Glutamatergic neuron (in vitro differentiated cells): ENCODE measurements around the gene LRRC49. TPM values are rescaled to one million over a fixed set of nuclear protein-coding genes. Genes with fewer than 3 reads are reported as not detected.
A peak's percentile ranks its signal among the peaks of the same experiment; 100 is the strongest.

Experiments used
- DNase-seq: peaks from one replicate; pipeline ENCODE4 v3.0.0; 2022
- H3K27ac Mint-ChIP-seq: one replicate; pipeline ENCODE4 v1.8.0; 2020; ENCODE audit warnings: mild to moderate bottlenecking, mixed read lengths, inconsistent platforms; ENCODE audit not compliant: unreplicated experiment
- H3K27me3 Mint-ChIP-seq: one replicate; pipeline ENCODE4 v1.8.0; 2020; ENCODE audit warnings: mild to moderate bottlenecking, moderate library complexity, mixed read lengths, inconsistent platforms; ENCODE audit not compliant: unreplicated experiment
- H3K36me3 Mint-ChIP-seq: one replicate; pipeline ENCODE4 v1.8.0; 2020; ENCODE audit warnings: mild to moderate bottlenecking, mixed read lengths, inconsistent platforms; ENCODE audit not compliant: unreplicated experiment
- H3K4me1 Mint-ChIP-seq: one replicate; pipeline ENCODE4 v1.8.0; 2020; ENCODE audit warnings: mild to moderate bottlenecking, low read depth, mixed read lengths, inconsistent platforms; ENCODE audit not compliant: unreplicated experiment
- H3K4me3 Mint-ChIP-seq: one replicate; pipeline ENCODE4 v1.8.0; 2020; ENCODE audit warnings: mild to moderate bottlenecking, mixed read lengths, inconsistent platforms; ENCODE audit not compliant: unreplicated experiment
- H3K9me3 Mint-ChIP-seq: one replicate; pipeline ENCODE4 v1.8.0; 2020; ENCODE audit warnings: mild to moderate bottlenecking, moderate library complexity, mixed read lengths, inconsistent platforms; ENCODE audit not compliant: unreplicated experiment
- CTCF ChIP-seq: fragments of 200-600 bp; sonication (generic); IDR thresholded peaks from one replicate; pipeline ENCODE4 v1.5.0; 2021; ENCODE audit not compliant: partially characterized antibody, unreplicated experiment
- total RNA-seq: library from RNA; stranded (reverse); fragmentation: NEBNext Ultra II Directional; extraction: Animal tissue kit (Norgen Biotek cat#: 25700); gene quantifications from one replicate; pipeline ENCODE4 v1.2.1, GENCODE V29; 2021; ENCODE audit not compliant: unreplicated experiment

Gene LRRC49
- total RNA-seq, 1 donor from 2014 or later, result 28.6 TPM

DNA sequence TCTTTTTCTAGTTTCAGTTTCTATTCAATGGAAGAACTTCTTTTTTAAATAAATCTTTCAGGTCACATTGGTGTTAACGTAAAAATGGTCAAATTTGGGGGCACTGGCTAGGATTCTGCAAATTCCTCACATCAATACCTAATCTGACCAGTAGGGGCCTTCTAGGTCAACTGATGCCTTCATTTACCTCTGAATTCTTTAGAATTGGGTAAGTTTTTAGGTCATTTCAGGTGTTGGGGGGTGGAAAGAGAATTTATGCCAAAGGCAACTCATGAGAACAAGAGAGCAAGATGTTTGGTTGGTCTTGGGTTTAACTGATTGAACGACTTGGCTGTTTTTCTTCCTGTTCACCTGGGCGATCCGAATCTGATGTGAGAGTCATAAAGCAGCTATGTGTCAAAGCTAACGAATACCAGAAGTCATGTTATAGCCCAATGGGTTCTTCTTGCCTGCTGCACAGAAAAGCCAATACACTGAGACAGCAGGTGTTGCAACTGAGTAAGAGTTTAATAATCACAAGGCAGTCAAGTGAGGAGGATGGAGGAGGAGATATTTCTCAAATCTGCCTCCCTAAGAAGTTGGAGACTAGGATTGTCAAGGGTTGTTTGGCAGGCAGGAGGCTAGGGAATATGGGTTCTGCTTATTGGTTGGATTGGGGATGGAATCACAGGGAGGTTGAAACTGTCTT lies 15.3 kb downstream of the LRRC49 start:
- Mint-ChIP-seq H3K4me3 (no peak overlapping the region), H3K9me3 (peaks cover 4% of the 10 kb centered on the region), H3K27ac (no peak overlapping the region), H3K27me3 (no peaks in the 10 kb centered on the region), H3K4me1 (no peaks in the 10 kb centered on the region), H3K36me3 (peaks cover 22% of the 10 kb centered on the region)
- TF ChIP-seq CTCF, result peak; percentile 61
- no peak for DNase-seq

- H3K4me1 Mint-ChIP-seq, result no peaks in the 10 kb centered on the region
- no peak overlapping the region for H3K4me3 Mint-ChIP-seq
- no peak overlapping the region for H3K27ac Mint-ChIP-seq
- no peak for TF ChIP-seq CTCF
- peaks cover 4% of the 10 kb centered on the region for H3K9me3 Mint-ChIP-seq
- DNase-seq, result no peak
- H3K36me3 Mint-ChIP-seq, result peaks cover 22% of the 10 kb centered on the region
- no peaks in the 10 kb centered on the region for H3K27me3 Mint-ChIP-seq
Measured at GRCh38 chr15:70910958-70911357, 18.3 kb downstream of the LRRC49 start.

DNA sequence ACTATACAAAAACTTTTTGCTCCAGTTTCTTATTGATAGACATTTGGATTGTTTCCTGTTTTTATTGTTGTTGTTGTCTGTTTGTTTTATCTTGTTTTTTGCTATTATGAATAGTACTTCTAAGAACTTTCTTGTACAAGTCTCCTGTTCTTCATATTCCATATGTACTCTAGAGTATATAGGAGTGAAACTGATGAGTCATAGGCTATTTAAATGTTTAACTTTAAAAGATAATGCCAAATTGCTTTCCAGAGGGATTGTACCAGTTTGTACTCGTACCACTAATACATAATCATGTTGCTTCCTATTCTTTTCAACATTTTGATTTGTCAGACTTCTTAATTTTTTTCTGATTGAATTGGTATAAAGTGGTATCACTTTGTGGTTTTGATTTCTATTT lies 19.6 kb downstream of the LRRC49 start:
- no peak overlapping the region for H3K4me3 Mint-ChIP-seq
- H3K27ac Mint-ChIP-seq, result no peak overlapping the region
- H3K9me3 Mint-ChIP-seq, result peaks cover 4% of the 10 kb centered on the region
- no peak for TF ChIP-seq CTCF
- no peak for DNase-seq
- no peaks in the 10 kb centered on the region for H3K4me1 Mint-ChIP-seq
- no peaks in the 10 kb centered on the region for H3K27me3 Mint-ChIP-seq
- peaks cover 13% of the 10 kb centered on the region for H3K36me3 Mint-ChIP-seq

GRCh38 chr15:70916531-70916930 lies 23.9 kb downstream of the LRRC49 start:
- Mint-ChIP-seq H3K9me3 (no peaks in the 10 kb centered on the region), H3K27ac (no peak overlapping the region), H3K36me3 (no peaks in the 10 kb centered on the region), H3K27me3 (no peaks in the 10 kb centered on the region), H3K4me1 (no peaks in the 10 kb centered on the region), H3K4me3 (no peak overlapping the region)
- no peak for DNase-seq
- TF ChIP-seq CTCF, result no peak

DNA sequence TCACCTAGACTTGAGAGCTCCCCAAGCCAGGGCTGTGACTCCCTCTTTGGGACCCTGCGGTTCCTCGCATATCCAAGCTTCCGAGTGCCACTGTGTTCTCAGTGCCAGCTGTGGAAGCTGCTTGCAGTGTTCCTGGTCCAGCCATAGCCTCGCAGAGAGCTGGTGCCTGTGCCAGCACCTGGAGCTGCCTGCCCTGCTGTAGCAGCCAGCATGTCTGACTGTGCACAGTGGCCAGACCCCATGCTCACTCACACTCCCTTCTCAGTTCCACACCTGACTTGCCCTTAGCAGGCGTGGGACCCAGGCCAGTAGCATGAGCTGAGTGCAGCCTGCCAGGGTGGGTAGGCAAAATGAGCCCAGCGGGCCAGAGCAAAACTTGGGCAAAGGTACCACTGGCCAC lies 25.3 kb downstream of the LRRC49 start:
- no peak overlapping the region for H3K27ac Mint-ChIP-seq
- no peaks in the 10 kb centered on the region for H3K4me1 Mint-ChIP-seq
- no peak for DNase-seq
- H3K9me3 Mint-ChIP-seq, result no peaks in the 10 kb centered on the region
- no peak overlapping the region for H3K4me3 Mint-ChIP-seq
- TF ChIP-seq CTCF, result no peak
- H3K36me3 Mint-ChIP-seq, result no peaks in the 10 kb centered on the region
- no peaks in the 10 kb centered on the region for H3K27me3 Mint-ChIP-seq
